GM12878 (cell line): ENCODE results near the gene ZNF232. TPM values are rescaled to one million over a fixed set of nuclear protein-coding genes. Genes with fewer than 3 reads are reported as not detected.

ENCODE experiments used
- ATAC-seq: fragments of 200-7000 bp; cut with Tn5 transposase; 3 replicates; pipeline ENCODE4 v1.9.1; 2020; ENCODE audit warnings: mild to moderate bottlenecking, moderate library complexity
- BruUV-seq: library from RNA; stranded (reverse); fragments of 400-500 nt; replicated peaks from 2 replicates; lab custom pipeline; 2021; lab: Mats Ljungman, UMichigan
- CTCF ChIA-PET: fragments of 300-600 bp; sonication (Branson Sonifier 250); formaldehyde crosslinking; extraction: SDS; loops from one replicate; lab custom pipeline; 2021; ENCODE audit warnings: inconsistent platforms; lab: Yijun Ruan, JAX
- POLR2A ChIA-PET: fragments of 350-600 bp; formaldehyde crosslinking; extraction: SDS; loops from one replicate; lab custom pipeline; 2021; ENCODE audit warnings: inconsistent platforms; lab: Charles Lee
- RAD21 ChIA-PET: fragments of 300-600 bp; sonication (Branson Sonifier 250); formaldehyde crosslinking; loops from one replicate; lab custom pipeline; 2023; ENCODE audit warnings: antibody characterized with exemption; ENCODE audit not compliant: unreplicated experiment; lab: Charles Lee
- SMC1A ChIA-PET: fragments of 300-600 bp; sonication (Branson Sonifier 250); formaldehyde crosslinking; loops from one replicate; lab custom pipeline; 2023; ENCODE audit not compliant: unreplicated experiment, uncharacterized antibody; lab: Charles Lee
- DNase-seq: peaks from one replicate; pipeline ENCODE4 v3.0.0-alpha.2; 2011; ENCODE audit warnings: low read depth, low spot score
- FAIRE-seq: peaks from 3 replicates; lab custom pipeline; 2011; peaks lifted over from hg19 to GRCh38; lab: Jason Lieb, UNC
- H2AFZ ChIP-seq: 2 replicates; pipeline ENCODE4 v1.6.0; 2011; ENCODE audit warnings: low read depth, low read length, control low read depth; ENCODE audit not compliant: control insufficient read depth
- H3K27ac ChIP-seq: 2 replicates; pipeline ENCODE4 v1.5.1; 2011; ENCODE audit warnings: control low read depth; ENCODE audit not compliant: control insufficient read depth, insufficient read depth
- H3K27me3 ChIP-seq, 2 experiments: replicated peaks in 1 of 2; 2 replicates each; pipeline versions ENCODE4 v1.6.0 to v1.6.1; 2011; ENCODE audit warnings: low read length in 1 of 2; ENCODE audit not compliant: control insufficient read depth in 2 of 2, insufficient read depth in 2 of 2
- H3K36me3 ChIP-seq, 2 experiments: 2 replicates each; pipeline ENCODE4 v1.5.1; 2011; ENCODE audit warnings: low read length in 1 of 2; ENCODE audit not compliant: control insufficient read depth in 2 of 2, insufficient read depth in 2 of 2
- H3K4me1 ChIP-seq: 2 replicates; pipeline ENCODE4 v1.6.1; 2011; ENCODE audit warnings: mild to moderate bottlenecking, low read length, moderate library complexity, mixed read lengths; ENCODE audit not compliant: control insufficient read depth, insufficient read depth
- H3K4me2 ChIP-seq: 2 replicates; pipeline ENCODE4 v1.6.0; 2011; ENCODE audit warnings: control low read depth; ENCODE audit not compliant: control insufficient read depth, insufficient read depth
- H3K4me3 ChIP-seq: fragments of 200-600 bp; sonication (generic); 2 replicates; pipeline ENCODE4 v1.5.1; 2016
- H3K79me2 ChIP-seq: 2 replicates; pipeline ENCODE4 v1.6.0; 2011; ENCODE audit warnings: low read length; ENCODE audit not compliant: control insufficient read depth, insufficient read depth
- H3K9ac ChIP-seq: 2 replicates; pipeline ENCODE4 v1.8.0; 2011; ENCODE audit warnings: low read length, control low read depth, mixed read lengths; ENCODE audit not compliant: control insufficient read depth, insufficient read depth
- H3K9me3 ChIP-seq: replicated peaks from 3 replicates; pipeline ENCODE4 v1.5.1; 2011; ENCODE audit warnings: mild to moderate bottlenecking, low read length; ENCODE audit not compliant: control insufficient read depth, insufficient read depth
- H4K20me1 ChIP-seq: 2 replicates; pipeline ENCODE4 v1.6.0; 2011; ENCODE audit not compliant: control insufficient read depth, insufficient read depth
- BMI1 ChIP-seq: fragments of 450-650 bp; IDR thresholded peaks from 2 replicates; pipeline ENCODE4 v1.6.1; 2016; ENCODE audit warnings: mild to moderate bottlenecking, moderate library complexity, borderline replicate concordance
- CBX5 ChIP-seq: sonication (generic); IDR thresholded peaks from 2 replicates; pipeline ENCODE4 v1.6.1; 2016; ENCODE audit warnings: low read depth, moderate library complexity, mild to moderate bottlenecking, inconsistent platforms
- EZH2 ChIP-seq: IDR thresholded peaks from 2 replicates; pipeline ENCODE4 v1.6.1; 2012; ENCODE audit warnings: low read depth, mild to moderate bottlenecking, control low read depth, inconsistent platforms, low read length, borderline replicate concordance; ENCODE audit not compliant: control insufficient read depth
- FOXM1 ChIP-seq: IDR thresholded peaks from 2 replicates; pipeline ENCODE4 v1.6.1; 2012; ENCODE audit warnings: low read depth, mild to moderate bottlenecking, inconsistent platforms, low read length, moderate library complexity
- IKZF1 ChIP-seq: fragments of 450-650 bp; conservative IDR thresholded peaks from 2 replicates; pipeline ENCODE4 v1.6.1; 2017; ENCODE audit warnings: antibody characterized with exemption, mild to moderate bottlenecking
- MEF2A ChIP-seq: IDR thresholded peaks from 2 replicates; pipeline ENCODE4 v1.6.1; 2011; ENCODE audit warnings: low read depth, mild to moderate bottlenecking, low read length, moderate library complexity; ENCODE audit not compliant: insufficient read depth
- MYB ChIP-seq: fragments of 150-350 bp; IDR thresholded peaks from 2 replicates; pipeline ENCODE4 v1.6.1; 2014; ENCODE audit warnings: mild to moderate bottlenecking, low read depth, low read length, borderline replicate concordance
- NFIC ChIP-seq: IDR thresholded peaks from 2 replicates; pipeline ENCODE4 v1.6.1; 2012; ENCODE audit warnings: low read depth, mild to moderate bottlenecking, inconsistent platforms, low read length, moderate library complexity
- NR2C2 ChIP-seq: IDR thresholded peaks from 2 replicates; pipeline ENCODE4 v1.6.1; 2011; ENCODE audit warnings: borderline replicate concordance, low read depth; ENCODE audit not compliant: control insufficient read depth, insufficient read length
- NRF1 ChIP-seq: conservative IDR thresholded peaks from 2 replicates; pipeline ENCODE4 v1.6.1; 2011; ENCODE audit warnings: mild to moderate bottlenecking, low read depth, low read length, improper control_type of control experiment
- RAD51 ChIP-seq: fragments of 450-650 bp; IDR thresholded peaks from 2 replicates; pipeline ENCODE4 v1.6.1; 2016; ENCODE audit warnings: moderate library complexity, mild to moderate bottlenecking, inconsistent platforms
- RB1 ChIP-seq: fragments of 450-650 bp; formaldehyde crosslinking; IDR thresholded peaks from 2 replicates; pipeline ENCODE4 v1.6.1; 2017; ENCODE audit warnings: mild to moderate bottlenecking, borderline replicate concordance
- RFX5 ChIP-seq: IDR thresholded peaks from 2 replicates; pipeline ENCODE4 v1.6.1; 2011; ENCODE audit warnings: low read depth, low read length, improper control_type of control experiment
- SREBF1 ChIP-seq: IDR thresholded peaks from 2 replicates; pipeline ENCODE4 v1.6.1; 2012; ENCODE audit warnings: mild to moderate bottlenecking, low read length
- SRF ChIP-seq, 2 experiments: IDR thresholded peaks; 2 replicates each; pipeline ENCODE4 v1.6.1; 2011; ENCODE audit warnings: low read depth in 2 of 2, low read length in 2 of 2, mild to moderate bottlenecking in 1 of 2, moderate library complexity in 1 of 2
- YY1 ChIP-seq: IDR thresholded peaks from 2 replicates; pipeline ENCODE4 v1.6.1; 2011; ENCODE audit warnings: low read depth, mild to moderate bottlenecking, low read length
- WGBS: methylation state at CpG from one replicate; pipeline ENCODE4 v1.1.6; 2016; ENCODE audit warnings: low lambda C conversion rate; ENCODE audit not compliant: insufficient replicate concordance, insufficient coverage; ENCODE audit errors: missing lambda C conversion rate; 5-methylcytosine and 5-hydroxymethylcytosine counted together
- in situ Hi-C: fragments of 300-500 bp; cut with MboI; formaldehyde crosslinking; loops from 9 replicates; pipeline ENCODE4 v1.14.3; 2018; ENCODE audit warnings: mixed read lengths
- intact Hi-C: fragments of 100-400 bp; cut with micrococcal nuclease; formaldehyde crosslinking; loops from one replicate; pipeline ENCODE4 v1.14.2; 2022; ENCODE audit not compliant: unreplicated experiment
- polyA plus RNA-seq, 11 experiments: library from polyadenylated mRNA; depleted of rRNA in 4 of 11; unstranded in 6 of 11; stranded (reverse) in 5 of 11; fragments of >200 nt; fragmentation: Nextera tagmentation in 4 of 11; fragmentation: Illumina TruSeq in 1 of 11; extraction: Ambion mirVana in 4 of 11; extraction: Trizol in 1 of 11; gene quantifications; 1 replicate in 1 of 11; 2 replicates in 10 of 11; pipeline versions ENCODE4 v1.2.1 to v1.2.3, GENCODE V29; 2011 to 2016; ENCODE audit warnings: inconsistent platforms in 2 of 11, missing spikeins in 2 of 11, low read depth in 1 of 11
- total RNA-seq, 4 experiments: library from RNA; depleted of rRNA in 3 of 4; stranded (reverse); fragments of >200 nt in 3 of 4; fragmentation: Illumina TruSeq in 1 of 4; extraction: Trizol in 1 of 4; gene quantifications; 2 replicates each; pipeline versions ENCODE4 v1.2.1 to v1.2.3, GENCODE V29; 2013 to 2021
- TF ChIP-seq, protein P1 (sequence below): IDR thresholded peaks from 2 replicates; pipeline ENCODE4 v1.6.1; 2011; ENCODE audit warnings: low read depth, low read length, improper control_type of control experiment, borderline replicate concordance
- TF ChIP-seq, protein P2 (sequence below): fragments of 450-650 bp; formaldehyde crosslinking; IDR thresholded peaks from 2 replicates; pipeline ENCODE4 v1.4.0; 2022; ENCODE audit warnings: mild to moderate bottlenecking, moderate library complexity

Gene ZNF232
- total and polyA plus RNA-seq, 10 of the 15 experiments (the other 5 are each of a cell fraction or from before 2014, with no cell fraction given): 10.1 to 15.7 (median 12.9) TPM

DNA sequence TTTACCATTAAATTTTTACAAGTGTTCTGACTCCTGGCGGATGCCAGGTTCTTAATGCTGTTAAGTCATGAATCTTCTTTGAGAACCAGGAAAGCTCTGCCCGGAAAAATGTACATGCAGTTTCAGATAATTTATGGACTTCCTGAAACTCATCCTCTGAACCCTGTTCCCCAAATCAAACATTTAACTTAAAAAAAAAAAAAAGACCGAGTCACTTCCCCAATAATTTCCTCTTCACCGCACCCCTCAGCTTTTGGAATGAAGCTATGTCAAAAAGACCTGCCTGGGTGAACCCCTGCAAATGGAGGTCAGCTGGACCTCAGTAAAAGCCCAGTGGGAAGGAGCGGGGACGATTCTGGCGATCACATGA lies 15.0 kb downstream of the ZNF232 start:
- ChIA-PET SMC1A (no interaction called here), RAD21 (no interaction called here), POLR2A (interaction anchor here (0.6 kb wide), 2 partner anchors 14 to 79 kb away, joined by 3 read pairs; no protein-coding TSS in a partner anchor), CTCF (no interaction called here)
- Histone ChIP-seq H3K4me1 (no peaks in the 10 kb centered on the region), H3K9ac (no peak overlapping the region), H4K20me1 (no peaks in the 10 kb centered on the region), H3K4me3 (no peak overlapping the region), H3K79me2 (no peaks in the 10 kb centered on the region), H3K27ac (no peak overlapping the region), H3K4me2 (no peak overlapping the region), H3K36me3 (no peaks in the 10 kb centered on the region), H2AFZ (no peak overlapping the region), H3K9me3 (peaks cover 48% of the 10 kb centered on the region), H3K27me3 (no peaks in the 10 kb centered on the region; a peak in 1 of 4 replicates)
- in situ Hi-C loops: no loop called here
- ATAC-seq: no peak
- FAIRE-seq: no peak
- intact Hi-C loops: no loop called here
- TF ChIP-seq FOXM1: no peak
- TF ChIP-seq SREBF1: no peak
- no peak for TF ChIP-seq RB1
- TF ChIP-seq IKZF1: no peak
- no peak for TF ChIP-seq MYB
- TF ChIP-seq NR2C2: no peak
- TF ChIP-seq SRF (IDR thresholded peaks at IDR 0.05; ENCODE audit: low read depth in 2 of 2, low read length in 2 of 2): no peak
- TF ChIP-seq CBX5: no peak
- no peak for TF ChIP-seq YY1
- no peak for TF ChIP-seq RFX5
- TF ChIP-seq NRF1: no peak
- TF ChIP-seq BMI1: no peak
- TF ChIP-seq, protein P1, sequence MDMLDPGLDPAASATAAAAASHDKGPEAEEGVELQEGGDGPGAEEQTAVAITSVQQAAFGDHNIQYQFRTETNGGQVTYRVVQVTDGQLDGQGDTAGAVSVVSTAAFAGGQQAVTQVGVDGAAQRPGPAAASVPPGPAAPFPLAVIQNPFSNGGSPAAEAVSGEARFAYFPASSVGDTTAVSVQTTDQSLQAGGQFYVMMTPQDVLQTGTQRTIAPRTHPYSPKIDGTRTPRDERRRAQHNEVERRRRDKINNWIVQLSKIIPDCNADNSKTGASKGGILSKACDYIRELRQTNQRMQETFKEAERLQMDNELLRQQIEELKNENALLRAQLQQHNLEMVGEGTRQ: no peak
- no peak for TF ChIP-seq RAD51
- TF ChIP-seq EZH2: no peak
- no peak for TF ChIP-seq NFIC
- TF ChIP-seq MEF2A: no peak
- TF ChIP-seq, protein P2, sequence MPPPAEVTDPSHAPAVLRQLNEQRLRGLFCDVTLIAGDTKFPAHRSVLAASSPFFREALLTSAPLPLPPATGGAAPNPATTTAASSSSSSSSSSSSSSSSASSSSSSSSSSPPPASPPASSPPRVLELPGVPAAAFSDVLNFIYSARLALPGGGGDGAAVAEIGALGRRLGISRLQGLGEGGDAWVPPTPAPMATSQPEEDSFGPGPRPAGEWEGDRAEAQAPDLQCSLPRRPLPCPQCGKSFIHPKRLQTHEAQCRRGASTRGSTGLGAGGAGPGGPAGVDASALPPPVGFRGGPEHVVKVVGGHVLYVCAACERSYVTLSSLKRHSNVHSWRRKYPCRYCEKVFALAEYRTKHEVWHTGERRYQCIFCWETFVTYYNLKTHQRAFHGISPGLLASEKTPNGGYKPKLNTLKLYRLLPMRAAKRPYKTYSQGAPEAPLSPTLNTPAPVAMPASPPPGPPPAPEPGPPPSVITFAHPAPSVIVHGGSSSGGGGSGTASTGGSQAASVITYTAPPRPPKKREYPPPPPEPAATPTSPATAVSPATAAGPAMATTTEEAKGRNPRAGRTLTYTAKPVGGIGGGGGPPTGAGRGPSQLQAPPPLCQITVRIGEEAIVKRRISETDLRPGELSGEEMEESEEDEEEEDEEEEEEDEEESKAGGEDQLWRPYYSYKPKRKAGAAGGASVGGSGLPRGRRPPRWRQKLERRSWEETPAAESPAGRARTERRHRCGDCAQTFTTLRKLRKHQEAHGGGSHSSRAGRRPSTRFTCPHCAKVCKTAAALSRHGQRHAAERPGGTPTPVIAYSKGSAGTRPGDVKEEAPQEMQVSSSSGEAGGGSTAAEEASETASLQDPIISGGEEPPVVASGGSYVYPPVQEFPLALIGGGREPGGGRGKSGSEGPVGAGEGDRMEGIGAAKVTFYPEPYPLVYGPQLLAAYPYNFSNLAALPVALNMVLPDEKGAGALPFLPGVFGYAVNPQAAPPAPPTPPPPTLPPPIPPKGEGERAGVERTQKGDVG (CRISPR knock-in tag): no peak
- no TSS peak for BruUV-seq
- no peak for DNase-seq
- WGBS: 10% methylated on average over 7 of the region's 7 CpGs
